Tibial artery (tissue), 4 donors: ENCODE data around the gene HP1BP3.

Experiments used
- DNase-seq, 2 donors: peaks; one replicate each; pipeline ENCODE4 v3.0.0-alpha.2; 2019
- H3K27ac ChIP-seq, 2 donors: fragments of 200-600 bp; sonication (generic) in 1 of 2; 1 replicate in 1 of 2; 2 replicates in 1 of 2; pipeline ENCODE4 v1.5.1; 2018 to 2019; ENCODE audit warnings: mild to moderate bottlenecking in 1 of 2
- H3K27me3 ChIP-seq, 2 donors: fragments of 200-600 bp; sonication (generic) in 1 of 2; one replicate each; pipeline versions ENCODE4 v1.5.1 to v1.6.0; 2016 to 2019
- H3K36me3 ChIP-seq, 3 donors: fragments of 200-600 bp; sonication (generic) in 2 of 3; one replicate each; pipeline ENCODE4 v1.5.1; 2016 to 2019; ENCODE audit warnings: mild to moderate bottlenecking in 2 of 3
- H3K4me1 ChIP-seq, 4 donors: fragments of 200-600 bp; sonication (generic) in 2 of 4; 1 replicate in 3 of 4; 2 replicates in 1 of 4; pipeline ENCODE4 v1.5.1; 2016 to 2019
- H3K4me3 ChIP-seq, 2 donors: fragments of 200-600 bp; sonication (generic) in 1 of 2; 1 replicate in 1 of 2; 2 replicates in 1 of 2; pipeline ENCODE4 v1.5.1; 2018 to 2019; ENCODE audit warnings: mild to moderate bottlenecking in 2 of 2
- H3K9me3 ChIP-seq, 3 donors: fragments of 200-600 bp; sonication (generic) in 1 of 3; one replicate each; pipeline ENCODE4 v1.5.1; 2016 to 2019
- CTCF ChIP-seq, 2 experiments: fragments of 200-600 bp in 1 of 2; fragments of 450-650 bp in 1 of 2; IDR thresholded peaks; one replicate each; pipeline ENCODE4 v1.5.1; 2017 to 2019; ENCODE audit warnings: antibody characterized with exemption in 2 of 2, mild to moderate bottlenecking in 1 of 2, moderate library complexity in 1 of 2
- intact Hi-C: fragments of 100-400 bp; cut with DNase I; formaldehyde crosslinking; loops from one replicate; pipeline ENCODE4 v1.15.0; 2023; ENCODE audit warnings: low total_unique reads

The HP1BP3 gene

DNA sequence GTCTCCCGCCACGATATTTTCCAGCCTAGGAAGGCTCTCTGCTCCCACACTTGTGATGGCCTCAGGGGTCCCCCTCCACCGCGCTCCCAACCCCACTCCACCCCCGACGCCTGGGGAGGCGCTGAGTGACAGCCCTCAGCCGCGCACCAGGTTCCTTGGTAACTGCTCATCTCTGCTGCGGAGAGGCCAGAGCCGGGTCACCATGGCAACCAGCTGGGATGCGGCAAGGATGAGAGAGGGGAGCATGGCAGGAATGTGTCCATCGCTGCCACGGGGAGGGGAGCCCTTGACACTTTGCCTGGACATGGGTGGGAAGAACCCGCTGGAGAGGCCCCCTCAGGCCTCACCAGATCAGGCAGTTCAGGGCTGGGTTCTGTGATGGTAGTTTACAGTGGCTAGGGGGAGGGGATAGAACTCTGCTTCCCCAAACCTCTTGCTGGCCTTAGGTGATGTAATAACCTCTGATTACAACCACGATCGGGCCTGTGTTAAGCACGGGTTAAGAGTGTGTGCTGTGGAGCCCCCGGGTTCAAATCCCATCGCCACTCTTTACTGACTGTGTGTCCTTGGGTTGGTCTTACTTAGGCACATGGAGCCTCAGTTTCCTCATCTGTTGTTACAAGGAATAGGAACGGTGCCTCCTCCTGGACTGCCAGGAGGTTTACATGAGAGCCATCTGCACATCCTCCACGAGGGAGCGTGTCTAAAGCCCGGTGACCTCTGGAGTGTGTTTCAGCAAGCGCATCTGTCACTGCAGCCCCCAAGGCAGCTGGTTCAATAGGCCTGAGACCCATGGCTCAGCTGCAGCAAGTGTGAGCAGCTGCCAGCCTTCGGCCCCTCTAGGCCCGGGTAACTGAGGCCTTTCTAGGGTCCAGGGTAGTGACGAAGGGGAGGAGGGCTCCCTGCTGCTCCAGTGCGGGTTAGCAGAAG is 75.6 kb downstream of the HP1BP3 start:
- no peak for DNase-seq
- H3K27ac ChIP-seq = no peak overlapping the region
- no peaks in the 10 kb centered on the region for H3K9me3 ChIP-seq
- intact Hi-C loops = no loop called here
- H3K36me3 ChIP-seq = no peaks in the 10 kb centered on the region
- H3K27me3 ChIP-seq = peaks cover 0 to 58% of the 10 kb centered on the region in 2 donors
- no peak for TF ChIP-seq CTCF (IDR thresholded peaks at IDR 0.05)
- no peaks in the 10 kb centered on the region for H3K4me1 ChIP-seq
- H3K4me3 ChIP-seq = no peak overlapping the region

DNA sequence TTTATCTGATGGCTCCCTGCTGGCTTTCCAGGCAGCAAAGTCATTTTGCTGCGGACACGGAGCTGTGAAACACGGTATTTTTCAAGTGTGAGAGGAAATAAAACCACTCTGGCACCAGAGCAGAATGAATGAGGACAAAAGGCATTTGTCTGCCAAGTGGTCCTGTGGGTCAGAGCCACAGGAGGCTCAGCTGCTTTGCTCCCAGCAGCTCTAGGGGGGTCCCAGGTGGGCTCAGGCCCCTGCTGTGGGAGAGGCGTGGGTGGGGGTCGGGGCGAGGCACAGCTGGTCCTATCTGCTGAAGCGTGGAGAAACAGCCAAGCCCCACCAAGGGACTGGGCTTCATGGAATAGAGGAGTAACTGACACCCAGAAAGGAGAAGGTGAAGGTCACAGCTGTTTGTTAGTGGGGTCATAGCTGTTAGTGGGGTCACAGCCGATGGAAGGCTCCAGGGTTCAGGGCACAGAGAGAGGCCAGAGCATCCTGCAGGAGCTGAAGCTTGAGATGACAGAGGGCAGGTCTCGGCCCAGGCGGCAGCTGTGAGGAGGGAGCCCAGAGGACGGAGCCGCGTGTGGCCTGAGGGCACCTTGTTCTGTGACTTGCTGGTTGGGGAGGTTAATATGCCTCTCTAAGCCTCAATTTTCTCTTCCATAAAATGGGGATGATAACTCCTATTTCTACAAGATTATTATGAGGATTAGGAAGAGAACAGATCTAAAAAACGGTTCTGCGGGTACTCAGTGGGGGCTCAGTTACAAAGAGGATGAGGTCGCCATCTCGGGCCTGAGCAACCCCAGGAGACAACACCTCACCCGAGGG is 76.4 kb downstream of the HP1BP3 start:
- H3K27ac ChIP-seq = no peak overlapping the region
- no peak overlapping the region for H3K4me3 ChIP-seq
- no peaks in the 10 kb centered on the region for H3K9me3 ChIP-seq
- TF ChIP-seq CTCF (IDR thresholded peaks at IDR 0.05) = no peak
- intact Hi-C loops = no loop called here
- DNase-seq = no peak
- H3K36me3 ChIP-seq = no peaks in the 10 kb centered on the region
- H3K4me1 ChIP-seq = no peaks in the 10 kb centered on the region
- peaks cover 0 to 49% of the 10 kb centered on the region in 2 donors for H3K27me3 ChIP-seq

GRCh38 chr1:20709868-20710267 is 77.2 kb downstream of the HP1BP3 start:
- H3K4me1 ChIP-seq = no peaks in the 10 kb centered on the region
- DNase-seq = no peak
- intact Hi-C loops = no loop called here
- H3K27ac ChIP-seq = no peak overlapping the region
- TF ChIP-seq CTCF (IDR thresholded peaks at IDR 0.05) = no peak
- no peaks in the 10 kb centered on the region for H3K36me3 ChIP-seq
- no peak overlapping the region for H3K4me3 ChIP-seq
- peaks cover 0 to 41% of the 10 kb centered on the region in 2 donors for H3K27me3 ChIP-seq
- H3K9me3 ChIP-seq = no peaks in the 10 kb centered on the region

DNA sequence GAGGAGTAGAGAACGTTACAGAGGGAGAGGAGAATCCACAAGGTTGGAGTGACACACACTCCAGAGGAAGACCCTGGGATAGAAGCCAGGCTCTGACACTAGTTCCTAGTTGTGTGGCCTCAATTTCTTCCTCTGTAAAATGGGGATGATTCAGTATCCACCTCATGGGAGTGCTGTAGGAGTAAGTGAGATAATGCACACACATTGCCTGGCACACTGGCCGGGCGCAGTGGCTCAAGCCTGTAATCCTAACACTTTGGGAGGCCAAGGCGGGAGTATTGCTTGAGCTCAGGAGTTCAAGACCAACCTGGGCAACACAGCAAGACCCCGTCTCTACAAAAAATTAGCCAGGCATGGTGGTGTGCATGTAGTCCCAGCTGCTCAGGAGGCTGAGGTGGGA is 78.2 kb downstream of the HP1BP3 start:
- no peaks in the 10 kb centered on the region for H3K36me3 ChIP-seq
- H3K27me3 ChIP-seq = peaks cover 0 to 39% of the 10 kb centered on the region in 2 donors
- no peaks in the 10 kb centered on the region for H3K4me1 ChIP-seq
- H3K27ac ChIP-seq = no peak overlapping the region
- intact Hi-C loops = no loop called here
- TF ChIP-seq CTCF (IDR thresholded peaks at IDR 0.05) = no peak
- H3K9me3 ChIP-seq = no peaks in the 10 kb centered on the region
- H3K4me3 ChIP-seq = no peak overlapping the region
- no peak for DNase-seq

DNA sequence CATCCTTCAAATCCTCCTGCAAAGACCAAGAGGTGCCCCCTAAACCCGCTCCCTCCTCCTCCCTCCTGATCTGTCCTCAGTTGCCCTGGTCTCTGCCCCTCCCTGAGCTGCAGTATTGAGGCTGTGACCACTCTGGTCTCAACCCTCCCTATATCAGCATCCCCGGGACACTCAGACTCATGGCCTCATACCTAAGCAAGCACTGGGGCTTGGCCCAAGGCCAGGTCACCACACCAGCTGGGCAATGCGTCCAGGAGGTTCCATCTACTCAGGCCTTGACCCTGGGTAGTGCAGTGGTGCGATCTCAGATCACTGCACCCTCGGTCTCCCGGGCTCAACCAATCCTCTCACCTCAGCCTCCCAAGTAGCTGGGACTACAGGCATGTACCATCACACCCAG is 79.0 kb downstream of the HP1BP3 start:
- intact Hi-C loops = no loop called here
- Histone ChIP-seq H3K4me3 (no peak overlapping the region), H3K4me1 (no peaks in the 10 kb centered on the region), H3K9me3 (no peaks in the 10 kb centered on the region), H3K36me3 (no peaks in the 10 kb centered on the region), H3K27me3 (peaks cover 0 to 31% of the 10 kb centered on the region in 2 donors), H3K27ac (no peak overlapping the region)
- TF ChIP-seq CTCF (IDR thresholded peaks at IDR 0.05) = no peak
- no peak for DNase-seq
